ENCODE results near the gene ARHGAP21. TPM values are rescaled to one million over a fixed set of nuclear protein-coding genes. Genes with fewer than 3 reads are reported as not detected.

Gene ARHGAP21
- total and polyA plus RNA-seq, 9 of the 15 experiments (the other 6 are each of a cell fraction or from before 2014, with no cell fraction given): 13.6 to 145 (median 60.8) TPM

GRCh38 chr10:24721229-24722106 is 2.2 kb downstream of the ARHGAP21 start (continued):
- TF ChIP-seq UBTF (IDR thresholded peaks at IDR 0.05; ENCODE audit: borderline replicate concordance in 1 of 2, low read depth in 2 of 2, low read length in 2 of 2): peak in 1 of 2 experiments; percentile 61; a peak in 1 of 4 replicates
- no peak for TF ChIP-seq ETV5 (CRISPR knock-in tag; IDR thresholded peaks at IDR 0.05; ENCODE audit: low read depth)
- TF ChIP-seq MNT (conservative IDR thresholded peaks at IDR 0.05): peak in 1 of 2 experiments; percentile 1; a peak in 1 of 4 replicates
- TF ChIP-seq RBM15 (IDR thresholded peaks at IDR 0.05; ENCODE audit: insufficient read depth, low read length): no peak
- TF ChIP-seq CHD1 (IDR thresholded peaks at IDR 0.05; ENCODE audit: low read length): peak; percentile 51
- peak; percentile 53 for TF ChIP-seq POLR2G (IDR thresholded peaks at IDR 0.05; ENCODE audit: low read depth, low read length)
- no peak for TF ChIP-seq KLF6 (CRISPR knock-in tag; IDR thresholded peaks at IDR 0.05; ENCODE audit: borderline replicate concordance)
- TF ChIP-seq RBBP5 (IDR thresholded peaks at IDR 0.05; ENCODE audit: borderline replicate concordance, insufficient read depth, low read length, poor library complexity, severe bottlenecking): peak; percentile 75
- TF ChIP-seq ZNF511 (CRISPR knock-in tag; IDR thresholded peaks at IDR 0.05): 0 out of 2 replicates have a peak, but pooled peaks have one; percentile 49
- 0 out of 2 replicates have a peak, but pooled peaks have one; percentile 26 for TF ChIP-seq ARID4B (CRISPR knock-in tag; IDR thresholded peaks at IDR 0.05)
- no peak for TF ChIP-seq ZBTB2 (IDR thresholded peaks at IDR 0.05)
- TF ChIP-seq SAP30 (IDR thresholded peaks at IDR 0.05; ENCODE audit: borderline replicate concordance, insufficient read depth, low read depth, low read length, poor library complexity, severe bottlenecking): peak; percentile 40
- no peak for TF ChIP-seq MECOM (CRISPR knock-in tag; IDR thresholded peaks at IDR 0.05)
